Tibial nerve (tissue), 4 donors: Measurements from ENCODE around the gene TSPAN5. TPM values are rescaled to one million over a fixed set of nuclear protein-coding genes. Genes with fewer than 3 reads are reported as not detected.

ENCODE experiments used
- DNase-seq, 2 donors: peaks; one replicate each; pipeline ENCODE4 v3.0.0-alpha.2; 2019; ENCODE audit warnings: low spot score in 2 of 2
- H3K27ac ChIP-seq, 4 donors: fragments of 200-600 bp; sonication (generic) in 3 of 4; one replicate each; pipeline ENCODE4 v1.5.1; 2017 to 2019; ENCODE audit warnings: mild to moderate bottlenecking in 1 of 4
- H3K27me3 ChIP-seq, 2 donors: fragments of 200-600 bp; sonication (generic) in 1 of 2; one replicate each; pipeline versions ENCODE4 v1.5.1 to v1.6.0; 2017 to 2019
- H3K36me3 ChIP-seq, 3 donors: fragments of 200-600 bp; sonication (generic); one replicate each; pipeline ENCODE4 v1.5.1; 2018 to 2019
- H3K4me1 ChIP-seq, 4 donors: fragments of 200-600 bp; sonication (generic) in 3 of 4; one replicate each; pipeline ENCODE4 v1.5.1; 2017 to 2019
- H3K4me3 ChIP-seq, 4 donors: fragments of 200-600 bp; sonication (generic) in 3 of 4; one replicate each; pipeline ENCODE4 v1.5.1; 2017 to 2019; ENCODE audit warnings: mild to moderate bottlenecking in 1 of 4, moderate library complexity in 1 of 4
- H3K9me3 ChIP-seq, 4 donors: fragments of 200-600 bp; sonication (generic) in 3 of 4; one replicate each; pipeline ENCODE4 v1.5.1; 2017 to 2019
- EP300 ChIP-seq, 2 donors: sonication (generic); formaldehyde crosslinking; IDR thresholded peaks; one replicate each; pipeline ENCODE4 v1.6.1; 2017; ENCODE audit warnings: antibody characterized with exemption in 2 of 2, mild to moderate bottlenecking in 1 of 2
- POLR2A ChIP-seq, 2 donors: fragments of 450-650 bp; IDR thresholded peaks; one replicate each; pipeline ENCODE4 v1.6.1; 2017; ENCODE audit warnings: antibody characterized with exemption in 2 of 2, mild to moderate bottlenecking in 2 of 2, moderate library complexity in 2 of 2
- WGBS, 2 donors: methylation state at CpG; one replicate each; pipeline ENCODE4 v1.1.5; 2018; 5-methylcytosine and 5-hydroxymethylcytosine counted together
- total RNA-seq, 4 donors: library from RNA; depleted of rRNA; stranded (reverse); fragments of >200 nt; gene quantifications; one replicate each; pipeline ENCODE4 v1.1.0, GENCODE V29; 2016
- TF ChIP-seq, protein P1 (sequence below), 5 experiments: fragments of 200-600 bp in 3 of 5; fragments of 450-650 bp in 2 of 5; sonication (generic) in 3 of 5; IDR thresholded peaks; one replicate each; pipeline ENCODE4 v1.5.1; 2016 to 2019; ENCODE audit warnings: antibody characterized with exemption in 5 of 5, mild to moderate bottlenecking in 3 of 5, moderate library complexity in 2 of 5

TSPAN5 gene
- total RNA-seq, 4 donors from 2014 or later: 15.3 to 30.8 (median 25.6) TPM

DNA sequence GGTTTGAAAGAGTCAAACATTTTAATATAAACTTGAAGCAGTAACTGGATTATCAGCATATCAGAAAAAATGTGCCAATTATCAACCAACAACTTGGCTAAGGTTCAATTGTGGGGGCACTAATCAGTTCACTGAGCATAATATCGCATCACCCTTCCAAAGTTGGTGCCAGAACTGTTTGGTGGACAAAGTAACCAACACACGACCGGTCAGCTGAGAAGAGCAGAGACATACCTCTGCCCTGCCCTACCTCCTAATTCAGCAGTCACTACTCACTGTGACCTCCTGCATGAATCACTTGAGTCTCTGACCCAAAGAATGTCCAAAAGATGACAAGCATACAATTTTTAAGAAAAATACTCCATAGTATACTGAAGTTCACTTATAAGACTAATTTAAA is 53.2 kb downstream of the TSPAN5 start:
- peaks cover 0 to 10% (median 0%) of the 10 kb centered on the region in 4 donors for H3K4me1 ChIP-seq
- DNase-seq: no peak
- peaks cover 0 to 7% (median 0%) of the 10 kb centered on the region in 4 donors for H3K9me3 ChIP-seq
- H3K36me3 ChIP-seq: no peaks in the 10 kb centered on the region
- 72 to 80% methylated on average over 3 of the region's 3 CpGs for WGBS, 2 donors
- H3K4me3 ChIP-seq: no peak overlapping the region
- TF ChIP-seq POLR2A (IDR thresholded peaks at IDR 0.05): no peak
- TF ChIP-seq, protein P1, sequence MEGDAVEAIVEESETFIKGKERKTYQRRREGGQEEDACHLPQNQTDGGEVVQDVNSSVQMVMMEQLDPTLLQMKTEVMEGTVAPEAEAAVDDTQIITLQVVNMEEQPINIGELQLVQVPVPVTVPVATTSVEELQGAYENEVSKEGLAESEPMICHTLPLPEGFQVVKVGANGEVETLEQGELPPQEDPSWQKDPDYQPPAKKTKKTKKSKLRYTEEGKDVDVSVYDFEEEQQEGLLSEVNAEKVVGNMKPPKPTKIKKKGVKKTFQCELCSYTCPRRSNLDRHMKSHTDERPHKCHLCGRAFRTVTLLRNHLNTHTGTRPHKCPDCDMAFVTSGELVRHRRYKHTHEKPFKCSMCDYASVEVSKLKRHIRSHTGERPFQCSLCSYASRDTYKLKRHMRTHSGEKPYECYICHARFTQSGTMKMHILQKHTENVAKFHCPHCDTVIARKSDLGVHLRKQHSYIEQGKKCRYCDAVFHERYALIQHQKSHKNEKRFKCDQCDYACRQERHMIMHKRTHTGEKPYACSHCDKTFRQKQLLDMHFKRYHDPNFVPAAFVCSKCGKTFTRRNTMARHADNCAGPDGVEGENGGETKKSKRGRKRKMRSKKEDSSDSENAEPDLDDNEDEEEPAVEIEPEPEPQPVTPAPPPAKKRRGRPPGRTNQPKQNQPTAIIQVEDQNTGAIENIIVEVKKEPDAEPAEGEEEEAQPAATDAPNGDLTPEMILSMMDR (IDR thresholded peaks at IDR 0.05): no peak
- TF ChIP-seq EP300 (IDR thresholded peaks at IDR 0.05): no peak
- H3K27ac ChIP-seq: no peak overlapping the region
- H3K27me3 ChIP-seq: no peaks in the 10 kb centered on the region

DNA sequence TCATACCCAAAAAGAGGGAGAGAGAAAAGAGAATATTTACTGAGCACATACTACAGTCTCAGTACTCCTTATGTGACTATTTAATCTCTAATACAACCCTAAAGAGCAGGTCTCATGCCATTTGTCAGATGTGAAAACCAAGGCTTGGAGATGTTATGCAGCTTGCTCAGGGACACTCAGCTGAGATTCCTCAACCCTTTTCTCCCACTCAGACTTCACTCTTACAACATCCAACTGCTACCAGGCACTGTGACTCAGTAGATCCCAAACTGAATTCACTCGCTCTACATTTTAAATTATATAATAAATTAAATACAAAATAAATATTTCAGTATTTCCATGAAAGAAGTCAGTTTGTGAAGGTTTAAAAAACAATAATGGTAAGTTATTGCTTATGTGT is 53.7 kb downstream of the TSPAN5 start:
- Histone ChIP-seq H3K27me3 (no peaks in the 10 kb centered on the region), H3K4me3 (no peak overlapping the region), H3K9me3 (peaks cover 0 to 7% (median 0%) of the 10 kb centered on the region in 4 donors), H3K4me1 (peaks cover 0 to 10% (median 0%) of the 10 kb centered on the region in 4 donors), H3K27ac (peak overlapping the region in 1 of 4 donors; percentile 56), H3K36me3 (no peaks in the 10 kb centered on the region)
- 95 to 98% methylated on average over 1 of the region's 1 CpG for WGBS, 2 donors
- TF ChIP-seq POLR2A (IDR thresholded peaks at IDR 0.05) (no peak), EP300 (IDR thresholded peaks at IDR 0.05) (no peak)
- TF ChIP-seq, protein P1 (IDR thresholded peaks at IDR 0.05): no peak
- no peak for DNase-seq

DNA sequence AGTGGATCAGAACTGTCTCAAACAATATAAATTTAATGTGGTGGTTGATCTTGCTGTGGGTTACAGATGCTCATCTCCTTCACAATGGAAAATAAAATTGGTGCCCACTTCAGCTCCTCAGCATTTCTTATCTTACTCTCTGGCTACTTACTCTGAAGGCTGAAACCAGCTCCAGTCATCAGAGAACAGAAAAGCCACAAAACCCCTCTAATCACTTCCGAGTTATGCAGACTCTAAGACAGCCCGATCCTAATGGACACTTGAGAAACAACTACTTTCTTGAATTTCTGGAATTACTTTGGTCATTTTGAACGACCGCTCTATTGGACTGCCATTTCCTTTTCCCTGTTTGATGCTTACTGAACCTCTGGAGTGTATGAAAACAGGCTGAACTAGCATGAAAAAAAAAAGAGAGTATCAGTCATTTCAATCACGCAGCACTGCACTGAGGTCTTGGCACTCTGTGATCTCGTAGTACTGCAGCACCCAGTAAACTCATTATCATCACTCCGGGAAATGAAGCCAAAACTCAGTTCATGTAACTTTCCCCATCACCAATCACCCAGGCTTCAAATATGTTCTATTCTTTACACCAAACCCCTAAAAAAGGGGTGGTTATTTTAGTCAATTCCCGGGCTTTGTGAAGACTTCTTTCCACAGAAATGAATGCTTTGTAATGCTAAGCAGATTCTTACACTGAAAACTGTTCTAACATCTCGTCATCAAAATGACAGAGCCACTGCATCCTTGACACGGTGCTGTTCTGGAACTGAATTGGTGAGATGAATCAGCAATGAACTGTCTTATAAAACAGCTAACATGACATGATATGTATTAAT is 54.5 kb downstream of the TSPAN5 start:
- Histone ChIP-seq H3K27me3 (no peaks in the 10 kb centered on the region), H3K27ac (peak overlapping the region in 1 of 4 donors; percentile 56), H3K36me3 (no peaks in the 10 kb centered on the region), H3K4me1 (peaks cover 0 to 4% (median 0%) of the 10 kb centered on the region in 4 donors), H3K4me3 (no peak overlapping the region), H3K9me3 (peaks cover 0 to 7% (median 0%) of the 10 kb centered on the region in 4 donors)
- TF ChIP-seq, protein P1 (IDR thresholded peaks at IDR 0.05): no peak
- TF ChIP-seq EP300 (IDR thresholded peaks at IDR 0.05): no peak
- TF ChIP-seq POLR2A (IDR thresholded peaks at IDR 0.05): no peak
- WGBS, 2 donors: 44 to 45% methylated on average over 10 of the region's 10 CpGs
- DNase-seq: no peak

DNA sequence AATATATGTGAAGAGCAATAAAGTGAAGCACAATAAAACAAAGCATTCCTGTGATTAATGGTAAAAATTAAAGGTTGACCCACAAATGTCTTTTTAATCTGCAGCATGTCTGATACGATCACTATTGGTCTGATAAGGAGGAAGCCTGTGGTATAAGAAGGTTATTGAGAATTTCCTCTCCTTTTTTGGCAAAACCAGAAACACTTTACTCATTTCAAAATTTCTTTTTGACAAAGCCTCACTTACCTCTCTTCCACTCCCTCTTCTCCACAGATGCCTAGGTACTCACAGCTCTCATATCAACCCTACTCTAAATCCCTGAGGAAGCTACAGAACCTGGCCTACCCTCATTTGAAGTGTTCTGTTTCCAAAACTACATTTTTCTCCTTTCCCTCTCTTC is 56.1 kb downstream of the TSPAN5 start:
- Histone ChIP-seq H3K27ac (no peak overlapping the region), H3K9me3 (peaks cover 0 to 7% (median 0%) of the 10 kb centered on the region in 4 donors), H3K36me3 (no peaks in the 10 kb centered on the region), H3K27me3 (no peaks in the 10 kb centered on the region), H3K4me3 (no peak overlapping the region), H3K4me1 (no peaks in the 10 kb centered on the region)
- TF ChIP-seq POLR2A (IDR thresholded peaks at IDR 0.05) (no peak), EP300 (IDR thresholded peaks at IDR 0.05) (no peak)
- TF ChIP-seq, protein P1 (IDR thresholded peaks at IDR 0.05): no peak
- WGBS, 2 donors: 89 to 92% methylated on average over 1 of the region's 1 CpG
- no peak for DNase-seq

DNA sequence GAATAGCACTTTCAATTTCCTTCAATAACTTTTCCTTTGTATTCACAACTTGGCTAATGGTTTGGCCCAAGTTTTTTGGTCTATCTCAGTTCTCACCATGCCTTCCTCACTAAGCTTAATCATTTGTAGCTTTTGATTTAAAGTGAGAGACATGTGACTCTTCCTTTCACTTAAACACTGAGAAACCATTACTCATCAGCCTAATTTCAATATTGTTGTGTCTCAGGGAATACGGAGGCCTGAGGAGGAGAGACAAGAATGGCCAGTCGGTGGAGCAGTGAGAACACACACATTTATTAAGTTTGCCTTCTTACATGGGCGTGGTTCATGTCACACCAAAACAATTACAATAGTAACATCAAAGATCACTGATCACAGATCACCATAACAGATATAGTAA is 56.7 kb downstream of the TSPAN5 start:
- no peaks in the 10 kb centered on the region for H3K4me1 ChIP-seq
- H3K4me3 ChIP-seq: no peak overlapping the region
- H3K27ac ChIP-seq: no peak overlapping the region
- TF ChIP-seq POLR2A (IDR thresholded peaks at IDR 0.05): no peak
- no peak for DNase-seq
- H3K9me3 ChIP-seq: peaks cover 0 to 7% (median 0%) of the 10 kb centered on the region in 4 donors
- WGBS, 2 donors: 86 to 88% methylated on average over 3 of the region's 3 CpGs
- no peaks in the 10 kb centered on the region for H3K27me3 ChIP-seq
- no peaks in the 10 kb centered on the region for H3K36me3 ChIP-seq
